ENCODE measurements around the gene FLYWCH2. TPM values are rescaled to one million over a fixed set of nuclear protein-coding genes. Genes with fewer than 3 reads are reported as not detected.

The FLYWCH2 gene
- total and polyA plus RNA-seq, 2 of the 13 experiments (the other 11 are each of a cell fraction or from before 2014, with no cell fraction given) = 16.9 to 19.8 TPM

DNA sequence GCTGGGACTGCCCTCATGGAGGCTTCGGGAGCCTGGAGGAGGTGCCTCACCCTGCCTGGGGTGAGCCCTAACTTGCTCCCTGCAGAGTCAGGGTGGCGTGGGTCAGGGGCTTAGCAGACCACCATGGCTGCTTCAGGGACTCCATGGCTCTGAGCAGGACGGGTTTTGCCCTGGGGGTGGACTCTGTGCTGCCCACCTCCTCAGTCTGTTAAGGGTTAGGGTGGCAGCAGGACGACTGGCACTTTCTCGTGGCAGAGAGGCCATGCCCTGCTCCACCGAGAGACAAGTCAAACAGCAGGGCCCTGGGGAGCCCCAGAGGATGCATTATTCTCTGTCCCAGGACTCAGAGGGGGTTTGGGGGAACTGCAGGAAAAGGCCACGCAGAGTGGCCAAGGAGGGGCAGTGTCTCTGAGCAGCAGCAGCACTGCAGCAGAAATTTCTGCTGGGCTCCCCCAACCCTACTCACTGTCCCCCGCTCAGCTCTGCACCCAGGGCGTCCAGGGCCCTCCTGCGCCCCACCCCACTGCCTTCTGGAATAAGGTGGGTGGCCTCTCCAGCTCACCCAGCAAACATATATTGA lies 23.2 kb upstream of the FLYWCH2 start (continued):
- TF ChIP-seq, protein P1, sequence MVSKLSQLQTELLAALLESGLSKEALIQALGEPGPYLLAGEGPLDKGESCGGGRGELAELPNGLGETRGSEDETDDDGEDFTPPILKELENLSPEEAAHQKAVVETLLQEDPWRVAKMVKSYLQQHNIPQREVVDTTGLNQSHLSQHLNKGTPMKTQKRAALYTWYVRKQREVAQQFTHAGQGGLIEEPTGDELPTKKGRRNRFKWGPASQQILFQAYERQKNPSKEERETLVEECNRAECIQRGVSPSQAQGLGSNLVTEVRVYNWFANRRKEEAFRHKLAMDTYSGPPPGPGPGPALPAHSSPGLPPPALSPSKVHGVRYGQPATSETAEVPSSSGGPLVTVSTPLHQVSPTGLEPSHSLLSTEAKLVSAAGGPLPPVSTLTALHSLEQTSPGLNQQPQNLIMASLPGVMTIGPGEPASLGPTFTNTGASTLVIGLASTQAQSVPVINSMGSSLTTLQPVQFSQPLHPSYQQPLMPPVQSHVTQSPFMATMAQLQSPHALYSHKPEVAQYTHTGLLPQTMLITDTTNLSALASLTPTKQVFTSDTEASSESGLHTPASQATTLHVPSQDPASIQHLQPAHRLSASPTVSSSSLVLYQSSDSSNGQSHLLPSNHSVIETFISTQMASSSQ (IDR thresholded peaks at IDR 0.05; ENCODE audit: low read depth) = no peak
- TF ChIP-seq, protein P1 (CRISPR knock-in tag; IDR thresholded peaks at IDR 0.05; ENCODE audit: borderline replicate concordance) = no peak
- TF ChIP-seq, protein P2, sequence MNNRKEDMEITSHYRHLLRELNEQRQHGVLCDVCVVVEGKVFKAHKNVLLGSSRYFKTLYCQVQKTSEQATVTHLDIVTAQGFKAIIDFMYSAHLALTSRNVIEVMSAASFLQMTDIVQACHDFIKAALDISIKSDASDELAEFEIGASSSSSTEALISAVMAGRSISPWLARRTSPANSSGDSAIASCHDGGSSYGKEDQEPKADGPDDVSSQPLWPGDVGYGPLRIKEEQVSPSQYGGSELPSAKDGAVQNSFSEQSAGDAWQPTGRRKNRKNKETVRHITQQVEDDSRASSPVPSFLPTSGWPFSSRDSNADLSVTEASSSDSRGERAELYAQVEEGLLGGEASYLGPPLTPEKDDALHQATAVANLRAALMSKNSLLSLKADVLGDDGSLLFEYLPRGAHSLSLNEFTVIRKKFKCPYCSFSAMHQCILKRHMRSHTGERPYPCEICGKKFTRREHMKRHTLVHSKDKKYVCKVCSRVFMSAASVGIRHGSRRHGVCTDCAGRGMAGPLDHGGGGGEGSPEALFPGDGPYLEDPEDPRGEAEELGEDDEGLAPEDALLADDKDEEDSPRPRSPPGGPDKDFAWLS (CRISPR knock-in tag; IDR thresholded peaks at IDR 0.05; ENCODE audit: borderline replicate concordance) = no peak
- no peak for TF ChIP-seq ZNF766 (CRISPR knock-in tag; IDR thresholded peaks at IDR 0.05; ENCODE audit: borderline replicate concordance)
- TF ChIP-seq ARNTL (CRISPR knock-in tag; IDR thresholded peaks at IDR 0.05) = no peak

All from HepG2 (cell line).